Caco-2 (cell line): ENCODE measurements around the gene AFMID. TPM values are rescaled to one million over a fixed set of nuclear protein-coding genes. Genes with fewer than 3 reads are reported as not detected.

Experiments
- BruUV-seq: library from RNA; stranded (reverse); fragments of 400-500 nt; replicated peaks from 2 replicates; lab custom pipeline; 2021; lab: Mats Ljungman, UMichigan
- CTCF ChIA-PET: fragments of 300-600 bp; sonication (Branson Sonifier 250); formaldehyde crosslinking; loops from one replicate; lab custom pipeline; 2022; ENCODE audit warnings: antibody characterized with exemption; lab: Charles Lee
- POLR2A ChIA-PET: fragments of 300-600 bp; sonication (Branson Sonifier 250); formaldehyde crosslinking; loops from one replicate; lab custom pipeline; 2022; ENCODE audit warnings: antibody characterized with exemption; lab: Charles Lee
- DNase-seq, 2 experiments: peaks; one replicate each; pipeline versions ENCODE4 v3.0.0 to v3.0.0-alpha.2; 2020 to 2022
- H3K27me3 ChIP-seq: replicated peaks from 2 replicates; pipeline ENCODE4 v1.6.0; 2011; ENCODE audit warnings: low read length; ENCODE audit not compliant: control insufficient read depth, insufficient read depth
- H3K36me3 ChIP-seq: 2 replicates; pipeline ENCODE4 v1.5.1; 2011; ENCODE audit warnings: low read length; ENCODE audit not compliant: control insufficient read depth, insufficient read depth
- H3K4me1 ChIP-seq: fragments of 250-450 bp; sonication (Bioruptor Pico); 2 replicates; pipeline ENCODE4 v1.5.1; 2020; ENCODE audit warnings: mild to moderate bottlenecking
- H3K4me3 ChIP-seq: 2 replicates; pipeline ENCODE4 v1.5.1; 2011; ENCODE audit warnings: low read depth, mild to moderate bottlenecking, control low read depth, low read length
- H3K9me3 ChIP-seq: fragments of 250-450 bp; sonication (Bioruptor Pico); 2 replicates; pipeline ENCODE4 v1.5.1; 2020; ENCODE audit warnings: mild to moderate bottlenecking, moderate library complexity
- H3K27ac Mint-ChIP-seq: one replicate; pipeline ENCODE4 v1.8.0; 2022; ENCODE audit warnings: mixed read lengths; ENCODE audit not compliant: unreplicated experiment
- H3K27me3 Mint-ChIP-seq: one replicate; pipeline ENCODE4 v1.8.0; 2022; ENCODE audit warnings: mixed read lengths; ENCODE audit not compliant: insufficient read depth, unreplicated experiment
- H3K36me3 Mint-ChIP-seq: one replicate; pipeline ENCODE4 v1.8.0; 2022; ENCODE audit warnings: mild to moderate bottlenecking, mixed read lengths; ENCODE audit not compliant: insufficient read depth, unreplicated experiment
- H3K4me1 Mint-ChIP-seq: one replicate; pipeline ENCODE4 v1.8.0; 2022; ENCODE audit warnings: low read depth, mixed read lengths; ENCODE audit not compliant: unreplicated experiment
- H3K4me3 Mint-ChIP-seq: one replicate; pipeline ENCODE4 v1.8.0; 2022; ENCODE audit warnings: mild to moderate bottlenecking, moderate library complexity, mixed read lengths; ENCODE audit not compliant: unreplicated experiment
- H3K9me3 Mint-ChIP-seq: one replicate; pipeline ENCODE4 v1.8.0; 2022; ENCODE audit warnings: mixed read lengths; ENCODE audit not compliant: unreplicated experiment
- CTCF ChIP-seq, 2 experiments: fragments of 200-600 bp in 1 of 2; IDR thresholded peaks; 1 replicate in 1 of 2; 2 replicates in 1 of 2; pipeline versions ENCODE4 v1.5.1 to v1.8.0; 2011 to 2022; ENCODE audit warnings: antibody characterized with exemption in 1 of 2, control low read depth in 1 of 2, inconsistent platforms in 1 of 2, low read depth in 1 of 2, low read length in 1 of 2, mild to moderate bottlenecking in 1 of 2, moderate library complexity in 1 of 2; ENCODE audit not compliant: insufficient read depth in 1 of 2, severe bottlenecking in 1 of 2, unreplicated experiment in 1 of 2
- intact Hi-C: fragments of 100-400 bp; cut with micrococcal nuclease; formaldehyde crosslinking; loops from one replicate; pipeline ENCODE4 v1.10.0; 2022; ENCODE audit not compliant: unreplicated experiment
- total RNA-seq: library from RNA; stranded (reverse); gene quantifications from 2 replicates; pipeline ENCODE4 v1.2.3, GENCODE V29; 2022

The AFMID gene
- total RNA-seq, 1 experiment from 2014 or later: 83.0 TPM

DNA sequence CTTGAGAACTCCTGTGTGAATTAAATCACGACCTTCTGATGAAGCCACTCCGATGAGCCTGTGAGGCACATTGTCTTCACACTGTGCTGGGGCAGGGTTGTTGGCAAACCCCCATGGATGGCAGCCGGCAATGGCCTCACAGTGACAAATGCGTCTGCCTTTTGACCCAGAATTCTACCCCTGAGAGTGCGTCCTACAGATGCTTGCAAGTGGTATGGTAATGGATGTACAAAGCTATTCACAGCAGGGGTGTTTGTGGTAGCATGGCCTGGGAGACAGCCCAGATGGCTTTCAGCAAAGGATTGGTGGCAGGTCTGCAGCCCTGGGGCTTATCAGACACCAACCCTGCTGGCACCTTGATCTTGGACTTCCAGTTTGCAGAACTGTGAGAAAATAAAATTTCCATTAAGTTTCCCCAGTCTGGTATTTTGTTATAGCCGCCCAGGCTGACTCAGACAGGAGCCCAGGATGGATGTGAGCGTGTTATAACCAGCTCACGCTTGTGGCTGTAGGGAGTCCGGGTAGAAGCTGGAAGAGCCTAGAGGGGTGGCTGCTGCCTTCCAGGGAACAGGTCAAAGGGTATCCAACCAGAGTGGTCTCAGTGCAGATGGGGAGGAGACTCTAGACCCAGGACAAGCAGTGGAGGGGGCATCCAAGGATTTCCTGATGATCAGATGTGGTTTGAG, 10.1 kb downstream of the AFMID start:
- H3K4me3 ChIP-seq: no peak overlapping the region
- no peaks in the 10 kb centered on the region for H3K27me3 ChIP-seq
- no peak for DNase-seq
- H3K4me3 Mint-ChIP-seq: no peak overlapping the region
- no peak for TF ChIP-seq CTCF (IDR thresholded peaks at IDR 0.05; ENCODE audit: insufficient read depth in 1 of 2, low read depth in 1 of 2, low read length in 1 of 2, severe bottlenecking in 1 of 2, unreplicated experiment in 1 of 2)
- no peaks in the 10 kb centered on the region for H3K9me3 Mint-ChIP-seq
- BruUV-seq: no TSS peak
- H3K27me3 Mint-ChIP-seq: no peaks in the 10 kb centered on the region
- no peak overlapping the region for H3K27ac Mint-ChIP-seq
- no peaks in the 10 kb centered on the region for H3K9me3 ChIP-seq
- ChIA-PET POLR2A (no interaction called here), CTCF (interaction anchor here (2.0 kb wide), 1 partner anchor 11 kb away, joined by 17 read pairs; the partner anchor contains the start of genes AFMID and TK1)
- intact Hi-C loops: no loop called here
- peaks cover 11% of the 10 kb centered on the region for H3K4me1 ChIP-seq
- peaks cover 4% of the 10 kb centered on the region for H3K36me3 ChIP-seq
- H3K4me1 Mint-ChIP-seq: peaks cover 8% of the 10 kb centered on the region
- peaks cover 50% of the 10 kb centered on the region for H3K36me3 Mint-ChIP-seq

- intact Hi-C loops: no loop called here
- H3K27me3 Mint-ChIP-seq: no peaks in the 10 kb centered on the region
- ChIA-PET CTCF (no interaction called here), POLR2A (no interaction called here)
- Histone ChIP-seq H3K4me3 (no peak overlapping the region), H3K27me3 (no peaks in the 10 kb centered on the region), H3K4me1 (peaks cover 11% of the 10 kb centered on the region), H3K36me3 (peaks cover 4% of the 10 kb centered on the region), H3K9me3 (no peaks in the 10 kb centered on the region)
- BruUV-seq: no TSS peak
- peaks cover 29% of the 10 kb centered on the region for H3K36me3 Mint-ChIP-seq
- H3K27ac Mint-ChIP-seq: no peak overlapping the region
- TF ChIP-seq CTCF (IDR thresholded peaks at IDR 0.05; ENCODE audit: insufficient read depth in 1 of 2, low read depth in 1 of 2, low read length in 1 of 2, severe bottlenecking in 1 of 2, unreplicated experiment in 1 of 2): no peak
- no peaks in the 10 kb centered on the region for H3K9me3 Mint-ChIP-seq
- no peak overlapping the region for H3K4me3 Mint-ChIP-seq
- peaks cover 8% of the 10 kb centered on the region for H3K4me1 Mint-ChIP-seq
- no peak for DNase-seq
These were observed 13.3 kb downstream of the AFMID start for GRCh38 chr17:78200451-78200850.

- Histone ChIP-seq H3K9me3 (no peaks in the 10 kb centered on the region), H3K27me3 (no peaks in the 10 kb centered on the region), H3K4me3 (no peak overlapping the region), H3K4me1 (peaks cover 11% of the 10 kb centered on the region), H3K36me3 (peaks cover 4% of the 10 kb centered on the region)
- H3K36me3 Mint-ChIP-seq: peaks cover 15% of the 10 kb centered on the region
- ChIA-PET POLR2A (interaction anchor here (1.3 kb wide), 1 partner anchor 16 kb away, joined by 4 read pairs; the partner anchor contains the start of genes AFMID and TK1), CTCF (no interaction called here)
- no TSS peak for BruUV-seq
- no peak overlapping the region for H3K27ac Mint-ChIP-seq
- H3K4me1 Mint-ChIP-seq: peaks cover 8% of the 10 kb centered on the region
- intact Hi-C loops: no loop called here
- H3K27me3 Mint-ChIP-seq: no peaks in the 10 kb centered on the region
- DNase-seq: no peak
- no peaks in the 10 kb centered on the region for H3K9me3 Mint-ChIP-seq
- H3K4me3 Mint-ChIP-seq: no peak overlapping the region
- no peak for TF ChIP-seq CTCF (IDR thresholded peaks at IDR 0.05; ENCODE audit: insufficient read depth in 1 of 2, low read depth in 1 of 2, low read length in 1 of 2, severe bottlenecking in 1 of 2, unreplicated experiment in 1 of 2)
These were observed 15.5 kb downstream of the AFMID start for GRCh38 chr17:78202666-78203065.
